Ovary (tissue), 9 donors: ENCODE measurements around the gene B4GALNT2. TPM values are rescaled to one million over a fixed set of nuclear protein-coding genes. Genes with fewer than 3 reads are reported as not detected.

Experiments
- DNase-seq, 5 donors: peaks; one replicate each; pipeline ENCODE4 v3.0.0-alpha.2; 2019 to 2020
- H3K27ac ChIP-seq, 2 donors: fragments of 200-600 bp; one replicate each; pipeline versions ENCODE4 v1.5.1 to v1.8.0; 2019 to 2022
- H3K27me3 ChIP-seq: fragments of 200-600 bp; one replicate; pipeline ENCODE4 v1.8.0; 2022
- H3K36me3 ChIP-seq: fragments of 200-600 bp; sonication (generic); one replicate; pipeline ENCODE4 v1.5.1; 2019
- H3K4me1 ChIP-seq: one replicate; pipeline ENCODE4 v1.8.1; 2013; ENCODE audit warnings: mild to moderate bottlenecking, moderate library complexity; ENCODE audit not compliant: insufficient read depth
- H3K4me3 ChIP-seq: fragments of 200-600 bp; sonication (generic); one replicate; pipeline ENCODE4 v1.5.1; 2017
- H3K9me3 ChIP-seq, 2 donors: fragments of 200-600 bp in 1 of 2; sonication (generic) in 1 of 2; one replicate each; pipeline versions ENCODE4 v1.5.1 to v1.8.1; 2013 to 2019; ENCODE audit warnings: mild to moderate bottlenecking in 1 of 2, moderate library complexity in 1 of 2
- EP300 ChIP-seq: sonication (generic); formaldehyde crosslinking; IDR thresholded peaks from one replicate; pipeline ENCODE4 v1.6.1; 2017; ENCODE audit warnings: antibody characterized with exemption
- POLR2A ChIP-seq: fragments of 450-650 bp; IDR thresholded peaks from one replicate; pipeline ENCODE4 v1.6.1; 2017; ENCODE audit warnings: antibody characterized with exemption, mild to moderate bottlenecking, moderate library complexity
- WGBS, 3 donors: extraction: QIAGEN DNeasy Blood & Tissue Kit in 1 of 3; methylation state at CpG; one replicate each; pipeline versions ENCODE4 v1.1.5 to v1.1.7; 2013 to 2017; 5-methylcytosine and 5-hydroxymethylcytosine counted together
- intact Hi-C, 4 donors: fragments of 100-400 bp; cut with DNase I; formaldehyde crosslinking; loops; one replicate each; pipeline versions ENCODE4 v1.11.0 to v1.15.1; 2022 to 2023
- polyA plus RNA-seq, 2 donors: library from polyadenylated mRNA; stranded (reverse); fragments of 200-250 nt in 1 of 2; fragments of 350-450 nt in 1 of 2; fragmentation: Illumina TruSeq in 1 of 2; extraction: RNeasy Lipid Tissue Mini Kit (QIAGEN cat#74804) in 1 of 2; gene quantifications; one replicate each; pipeline ENCODE4 v1.2.3, GENCODE V29; 2013 to 2014
- total RNA-seq, 7 donors: library from RNA; depleted of rRNA in 2 of 7; stranded (reverse); fragments of >200 nt in 2 of 7; fragmentation: NEBNext Ultra II Directional in 3 of 7; extraction: Animal tissue kit (Norgen Biotek cat#: 25700) in 3 of 7; gene quantifications; one replicate each; pipeline versions ENCODE4 v1.1.0 to v1.2.4, GENCODE V29; 2016 to 2023
- TF ChIP-seq, protein P1 (sequence below), 3 donors: fragments of 450-650 bp in 2 of 3; fragments of 200-600 bp in 1 of 3; IDR thresholded peaks; one replicate each; pipeline versions ENCODE4 v1.5.1 to v1.8.0; 2016 to 2022; ENCODE audit warnings: antibody characterized with exemption in 3 of 3, mild to moderate bottlenecking in 1 of 3
- donor health status: DM: no; HTN: no; CAD: no; lungs with moderate emphysema.
- donor health status: DM: no; HTN: no; CAD: no.
- donor health status: Bipolar disorder and iron deficiency.
- donor health status: DM: yes; HTN: yes; CAD: no.
- donor health status: DM: no; HTN: no; CAD: no.
- donor health status: DM: yes; HTN: yes; CAD: no.

The B4GALNT2 gene
- total and polyA plus RNA-seq, 9 donors: under 0.01 to 0.03 (median 0.03) TPM; not detected in 5

DNA sequence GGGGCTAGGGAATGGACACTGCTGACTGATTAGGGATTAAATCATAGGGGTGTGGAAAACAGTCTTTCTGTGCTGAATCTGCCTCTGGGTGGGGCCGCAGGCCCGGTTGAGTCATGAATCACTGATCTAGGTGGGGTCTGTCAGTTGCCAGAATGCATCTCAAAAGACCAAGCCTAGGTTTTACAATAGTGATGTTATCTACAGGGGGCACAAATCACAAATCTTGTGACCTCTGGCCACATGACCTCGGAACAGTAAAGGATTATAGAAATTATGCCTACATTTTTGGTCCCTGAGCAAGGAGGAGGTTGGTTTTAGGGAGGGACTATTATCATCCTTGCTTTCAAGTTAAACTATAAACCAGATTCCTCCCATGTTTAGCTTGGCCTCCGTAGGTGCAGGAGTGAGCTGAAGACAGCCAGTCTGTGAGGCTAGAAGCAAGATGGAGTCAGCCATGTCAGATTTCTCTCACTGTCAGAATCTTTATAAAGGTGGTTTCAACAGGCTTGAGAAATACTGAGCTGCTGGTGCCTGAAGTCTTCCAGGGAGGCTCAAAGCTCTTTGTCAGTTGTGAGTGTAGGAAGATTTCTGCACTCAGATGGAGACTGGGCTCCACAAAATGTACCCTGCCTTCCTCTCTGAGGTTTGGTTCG is 64.9 kb downstream of the B4GALNT2 start:
- Histone ChIP-seq H3K27ac (no peak overlapping the region), H3K27me3 (no peaks in the 10 kb centered on the region), H3K9me3 (no peaks in the 10 kb centered on the region), H3K36me3 (no peaks in the 10 kb centered on the region), H3K4me3 (no peak overlapping the region), H3K4me1 (no peaks in the 10 kb centered on the region)
- WGBS, 3 donors: 42 to 49% (median 44%) methylated on average over 5 of the region's 5 CpGs
- no peak for DNase-seq
- intact Hi-C loops: no loop called here
- TF ChIP-seq EP300 (no peak), POLR2A (no peak)
- TF ChIP-seq, protein P1, sequence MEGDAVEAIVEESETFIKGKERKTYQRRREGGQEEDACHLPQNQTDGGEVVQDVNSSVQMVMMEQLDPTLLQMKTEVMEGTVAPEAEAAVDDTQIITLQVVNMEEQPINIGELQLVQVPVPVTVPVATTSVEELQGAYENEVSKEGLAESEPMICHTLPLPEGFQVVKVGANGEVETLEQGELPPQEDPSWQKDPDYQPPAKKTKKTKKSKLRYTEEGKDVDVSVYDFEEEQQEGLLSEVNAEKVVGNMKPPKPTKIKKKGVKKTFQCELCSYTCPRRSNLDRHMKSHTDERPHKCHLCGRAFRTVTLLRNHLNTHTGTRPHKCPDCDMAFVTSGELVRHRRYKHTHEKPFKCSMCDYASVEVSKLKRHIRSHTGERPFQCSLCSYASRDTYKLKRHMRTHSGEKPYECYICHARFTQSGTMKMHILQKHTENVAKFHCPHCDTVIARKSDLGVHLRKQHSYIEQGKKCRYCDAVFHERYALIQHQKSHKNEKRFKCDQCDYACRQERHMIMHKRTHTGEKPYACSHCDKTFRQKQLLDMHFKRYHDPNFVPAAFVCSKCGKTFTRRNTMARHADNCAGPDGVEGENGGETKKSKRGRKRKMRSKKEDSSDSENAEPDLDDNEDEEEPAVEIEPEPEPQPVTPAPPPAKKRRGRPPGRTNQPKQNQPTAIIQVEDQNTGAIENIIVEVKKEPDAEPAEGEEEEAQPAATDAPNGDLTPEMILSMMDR (IDR thresholded peaks at IDR 0.05): no peak

DNA sequence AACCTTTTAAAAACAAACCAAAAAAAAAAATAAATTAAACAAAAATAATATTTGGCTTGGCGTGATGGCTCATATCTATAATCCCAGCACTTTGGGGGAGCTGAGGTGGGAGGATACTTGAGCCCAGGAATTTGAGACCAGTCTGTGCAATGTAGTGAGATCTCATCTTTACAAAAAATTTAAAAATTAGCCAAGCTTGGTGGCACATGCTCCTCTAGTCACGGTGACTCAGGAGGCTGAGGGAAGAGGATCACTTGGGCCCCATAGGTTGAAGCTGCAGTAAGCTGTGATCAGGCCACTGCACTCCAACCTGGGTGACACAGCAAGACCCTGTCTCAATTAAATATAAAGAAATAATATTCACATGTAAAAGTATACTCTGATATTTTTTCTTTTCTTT is 65.6 kb downstream of the B4GALNT2 start:
- Histone ChIP-seq H3K36me3 (no peaks in the 10 kb centered on the region), H3K4me1 (no peaks in the 10 kb centered on the region), H3K9me3 (no peaks in the 10 kb centered on the region), H3K27ac (no peak overlapping the region), H3K4me3 (no peak overlapping the region), H3K27me3 (no peaks in the 10 kb centered on the region)
- 57 to 83% (median 70%) methylated on average over 2 of the region's 2 CpGs for WGBS, 3 donors
- intact Hi-C loops: no loop called here
- TF ChIP-seq EP300 (no peak), POLR2A (no peak)
- TF ChIP-seq, protein P1 (IDR thresholded peaks at IDR 0.05): no peak
- DNase-seq: no peak

DNA sequence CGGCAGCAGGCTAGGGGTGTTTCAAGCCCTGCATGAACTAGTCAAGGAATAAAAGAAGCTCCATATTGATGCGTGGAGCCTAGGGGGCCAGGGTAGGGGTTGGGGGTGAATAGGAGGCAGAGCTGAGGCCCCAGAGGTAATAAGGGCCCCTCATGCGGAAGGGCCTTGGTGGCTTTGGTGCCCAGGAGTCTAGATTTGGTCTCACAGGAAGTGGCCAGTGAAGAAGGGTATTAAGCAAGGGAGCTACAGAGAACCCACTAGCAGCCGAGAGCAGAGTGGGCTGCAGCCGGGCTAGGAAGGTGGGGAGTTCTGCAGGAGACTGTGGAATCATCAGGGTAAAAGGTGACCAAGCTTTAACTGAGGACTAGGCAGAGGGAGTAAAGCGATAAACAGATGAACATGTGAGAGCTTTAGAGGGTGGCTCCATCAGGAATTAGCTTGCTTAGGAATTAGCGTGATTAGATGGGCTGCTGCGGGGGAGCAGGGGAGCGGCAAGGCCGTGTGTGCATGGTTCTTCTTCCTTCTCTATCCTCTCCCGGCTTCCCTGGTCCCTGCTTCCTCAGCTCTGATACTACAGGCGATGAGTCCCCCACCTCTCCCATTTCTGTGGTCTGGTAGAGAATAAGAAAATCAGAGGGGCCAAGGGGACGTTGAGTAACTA is 68.0 kb downstream of the B4GALNT2 start:
- intact Hi-C loops: no loop called here
- no peak for DNase-seq
- H3K9me3 ChIP-seq: no peaks in the 10 kb centered on the region
- H3K4me3 ChIP-seq: no peak overlapping the region
- no peaks in the 10 kb centered on the region for H3K36me3 ChIP-seq
- no peak overlapping the region for H3K27ac ChIP-seq
- TF ChIP-seq EP300 (no peak), POLR2A (no peak)
- TF ChIP-seq, protein P1 (IDR thresholded peaks at IDR 0.05): no peak
- H3K4me1 ChIP-seq: no peaks in the 10 kb centered on the region
- H3K27me3 ChIP-seq: no peaks in the 10 kb centered on the region
- 67 to 69% (median 69%) methylated on average over 13 of the region's 13 CpGs for WGBS, 3 donors

DNA sequence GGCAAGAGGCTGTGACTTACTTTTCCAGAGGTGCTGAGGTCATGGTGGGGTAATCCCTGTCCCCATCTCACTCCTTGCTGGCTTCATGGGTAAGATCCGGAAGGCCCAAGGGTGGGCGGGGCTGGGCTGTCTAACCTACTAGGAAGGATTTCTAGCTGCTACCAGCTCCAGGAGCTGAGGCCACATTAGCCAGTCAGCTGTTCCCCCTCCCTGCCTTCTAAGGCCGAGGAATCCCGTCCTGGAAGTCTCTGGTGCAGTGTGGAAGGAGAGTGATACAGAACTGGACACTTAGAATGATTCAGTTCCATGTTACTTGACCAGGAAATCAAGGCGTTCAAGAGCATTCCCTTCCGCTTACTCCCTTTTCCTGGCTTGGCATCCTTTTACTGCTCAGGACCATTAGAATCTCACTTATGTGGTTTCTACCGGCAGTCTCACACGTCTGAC is 68.9 kb downstream of the B4GALNT2 start:
- DNase-seq: no peak
- 61 to 68% (median 67%) methylated on average over 8 of the region's 8 CpGs for WGBS, 3 donors
- TF ChIP-seq, protein P1 (IDR thresholded peaks at IDR 0.05): no peak
- no peak for TF ChIP-seq POLR2A
- no peak for TF ChIP-seq EP300
- no peaks in the 10 kb centered on the region for H3K4me1 ChIP-seq
- H3K9me3 ChIP-seq: no peaks in the 10 kb centered on the region
- intact Hi-C loops: no loop called here
- H3K27ac ChIP-seq: no peak overlapping the region
- no peaks in the 10 kb centered on the region for H3K27me3 ChIP-seq
- no peaks in the 10 kb centered on the region for H3K36me3 ChIP-seq
- no peak overlapping the region for H3K4me3 ChIP-seq
